SW 1271 (cell line): ENCODE measurements around the gene BRD7.

Source experiments
- DNase-seq, 2 experiments: peaks; one replicate each; lab custom pipeline; 2025; lab: John Stamatoyannopoulos, UW

The BRD7 gene

DNA sequence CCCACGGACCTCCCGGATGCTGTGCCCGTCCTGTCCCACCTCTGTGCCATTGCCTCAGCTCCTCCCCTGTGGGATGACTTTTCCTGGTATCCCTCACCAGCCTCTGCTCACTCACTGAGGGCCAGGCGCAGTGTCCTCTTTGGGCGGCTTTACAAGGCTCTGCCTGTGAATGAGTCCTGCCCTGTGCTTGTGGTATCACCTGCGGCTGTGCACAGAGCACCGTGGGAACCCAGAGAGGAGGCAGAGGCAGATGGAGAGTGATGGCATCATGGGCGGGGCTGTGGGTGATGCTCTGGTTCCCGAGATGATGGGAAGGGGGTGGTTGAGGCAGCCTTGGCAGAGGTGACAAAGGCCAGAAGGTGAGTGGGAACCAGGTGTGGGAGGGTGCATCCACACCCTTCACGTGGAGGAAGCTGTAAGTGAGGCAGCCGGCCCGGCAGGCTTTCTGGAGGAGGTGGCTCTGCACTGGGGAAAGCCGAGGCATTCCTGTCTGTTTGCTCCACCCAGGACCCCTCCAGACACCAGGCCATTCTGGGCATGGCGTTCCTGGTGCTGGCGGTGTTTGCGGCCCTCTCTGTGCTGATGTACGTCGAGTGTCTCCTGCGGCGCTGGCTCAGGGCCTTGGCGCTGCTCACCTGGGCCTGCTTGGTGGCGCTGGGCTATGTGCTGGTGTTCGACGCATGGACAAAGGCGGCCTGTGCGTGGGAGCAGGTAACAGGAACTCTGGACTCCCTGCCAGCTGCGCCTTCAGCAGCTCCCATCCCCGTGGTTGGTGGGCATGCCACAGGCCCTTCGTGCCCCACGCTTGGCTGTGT lies 78.6 kb downstream of the BRD7 start:
- no peak for DNase-seq

DNA sequence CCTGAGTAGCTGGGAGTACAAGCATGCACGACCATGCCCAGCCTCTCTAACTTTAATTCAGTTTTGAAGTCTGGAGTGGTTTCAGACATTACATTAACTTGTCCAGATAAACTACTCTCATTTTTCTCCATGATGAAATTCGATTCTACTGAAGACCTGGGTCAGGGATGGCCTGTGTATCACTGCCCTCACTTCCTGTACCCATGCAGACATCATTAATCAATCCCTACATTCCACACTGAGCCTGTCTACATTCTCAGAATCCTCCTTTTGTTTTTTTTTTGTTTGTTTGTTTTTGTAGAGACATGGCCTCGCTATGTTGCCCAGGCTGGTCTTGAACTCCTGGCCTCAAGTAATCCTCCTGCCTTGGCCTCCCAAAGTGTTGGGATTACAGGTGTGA lies 79.9 kb downstream of the BRD7 start:
- no peak for DNase-seq

DNA sequence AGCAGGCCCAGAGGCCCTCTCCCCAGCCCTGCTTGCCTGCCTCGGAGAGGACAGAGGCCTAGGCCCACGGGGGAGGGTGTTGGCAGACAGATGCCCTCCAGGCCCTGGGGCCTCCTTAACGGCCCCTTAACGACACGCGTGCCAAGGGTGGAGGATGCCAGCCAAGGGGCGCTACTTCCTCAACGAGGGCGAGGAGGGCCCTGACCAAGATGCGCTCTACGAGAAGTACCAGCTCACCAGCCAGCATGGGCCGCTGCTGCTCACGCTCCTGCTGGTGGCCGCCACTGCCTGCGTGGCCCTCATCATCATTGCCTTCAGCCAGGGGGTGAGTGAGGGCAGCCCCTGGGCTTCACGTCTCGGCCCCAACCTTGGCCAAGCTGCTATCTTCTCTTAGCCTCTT lies 80.8 kb downstream of the BRD7 start:
- no peak for DNase-seq

DNA sequence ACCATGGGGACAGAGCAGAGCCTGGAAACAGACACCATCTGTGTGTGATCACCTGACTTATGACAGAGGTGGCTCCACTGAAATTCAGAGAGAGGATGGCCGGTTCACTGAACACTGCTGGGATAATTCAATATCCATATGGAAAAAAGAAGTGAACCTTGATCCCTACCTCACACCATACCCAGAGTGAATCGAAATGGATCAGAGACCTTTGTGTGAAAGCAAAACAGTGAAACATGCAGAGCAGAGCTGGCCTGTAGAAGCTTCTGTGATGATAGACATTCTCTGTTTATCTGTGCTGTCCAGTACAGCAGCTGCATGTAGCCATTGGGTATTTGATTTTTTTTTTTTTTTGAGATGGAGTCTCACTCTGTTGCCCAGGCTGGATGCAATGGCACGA lies 82.1 kb downstream of the BRD7 start:
- no peak for DNase-seq

DNA sequence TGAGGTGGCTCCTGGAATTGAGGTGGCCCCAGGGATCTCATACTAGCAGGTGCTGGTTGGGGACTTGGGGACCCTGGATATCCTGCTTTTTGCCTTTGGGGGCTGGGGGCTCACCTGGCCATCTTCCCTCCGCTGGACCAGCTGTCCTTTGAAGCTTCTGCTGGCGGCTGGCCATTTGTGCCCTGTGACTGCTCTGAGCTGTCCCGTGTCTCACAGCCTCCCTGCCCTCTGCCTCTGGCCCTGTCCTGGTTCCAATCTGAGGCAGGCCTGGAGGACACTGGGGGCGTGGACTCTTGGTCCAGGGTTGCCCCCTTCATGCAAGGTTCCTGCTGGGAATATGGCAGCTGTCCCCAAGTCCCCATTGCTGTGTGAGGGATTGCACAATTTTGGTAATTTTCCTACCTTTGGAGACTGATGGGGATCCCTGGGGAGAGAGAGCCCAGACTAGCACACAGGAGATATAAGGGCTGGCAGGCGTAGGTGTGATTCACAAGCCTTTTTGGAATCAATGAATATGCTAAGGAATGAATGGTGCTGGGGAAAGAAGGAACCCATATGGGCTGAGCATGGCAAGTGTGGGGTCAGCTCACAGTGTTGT lies 83.3 kb downstream of the BRD7 start:
- DNase-seq, result no peak

DNA sequence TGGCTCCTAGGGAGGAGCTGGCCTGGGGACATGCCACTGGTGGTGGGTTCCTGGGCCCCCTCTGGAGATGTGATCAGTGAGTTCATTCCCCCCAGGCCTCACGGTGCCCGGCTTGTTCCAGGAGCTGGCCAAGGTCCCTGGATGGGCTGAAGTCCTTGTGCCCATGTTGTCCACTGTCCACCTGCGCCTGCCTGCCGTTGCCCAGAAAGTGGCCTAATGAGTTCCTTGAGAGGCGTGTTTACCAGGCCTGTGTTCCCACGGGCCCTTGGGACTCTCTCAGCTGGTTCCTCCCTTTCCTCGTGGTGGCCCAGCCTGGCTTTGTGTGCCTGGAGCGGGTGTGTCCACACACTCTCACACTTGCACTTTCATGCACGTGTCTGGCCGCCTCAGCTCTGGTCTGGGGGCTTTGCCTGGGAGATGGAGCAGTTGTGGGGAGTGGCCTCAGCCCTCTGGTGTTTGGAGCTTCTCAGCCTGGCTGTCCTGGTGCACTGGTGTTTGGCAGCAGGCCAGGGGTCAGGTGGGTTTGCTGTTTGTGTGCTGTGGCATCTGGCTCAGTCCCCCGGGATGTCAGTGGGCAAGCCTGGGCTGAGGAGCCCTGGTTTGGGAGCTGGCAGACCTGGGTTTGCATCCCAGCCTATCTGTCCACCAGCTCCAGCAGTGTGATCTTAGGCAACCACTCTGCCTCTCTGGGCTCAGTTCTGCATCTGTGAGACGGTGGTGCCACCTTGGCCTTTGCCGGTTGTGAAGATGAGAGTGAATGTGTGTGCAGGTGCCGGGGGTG lies 84.5 kb downstream of the BRD7 start:
- no peak for DNase-seq

DNA sequence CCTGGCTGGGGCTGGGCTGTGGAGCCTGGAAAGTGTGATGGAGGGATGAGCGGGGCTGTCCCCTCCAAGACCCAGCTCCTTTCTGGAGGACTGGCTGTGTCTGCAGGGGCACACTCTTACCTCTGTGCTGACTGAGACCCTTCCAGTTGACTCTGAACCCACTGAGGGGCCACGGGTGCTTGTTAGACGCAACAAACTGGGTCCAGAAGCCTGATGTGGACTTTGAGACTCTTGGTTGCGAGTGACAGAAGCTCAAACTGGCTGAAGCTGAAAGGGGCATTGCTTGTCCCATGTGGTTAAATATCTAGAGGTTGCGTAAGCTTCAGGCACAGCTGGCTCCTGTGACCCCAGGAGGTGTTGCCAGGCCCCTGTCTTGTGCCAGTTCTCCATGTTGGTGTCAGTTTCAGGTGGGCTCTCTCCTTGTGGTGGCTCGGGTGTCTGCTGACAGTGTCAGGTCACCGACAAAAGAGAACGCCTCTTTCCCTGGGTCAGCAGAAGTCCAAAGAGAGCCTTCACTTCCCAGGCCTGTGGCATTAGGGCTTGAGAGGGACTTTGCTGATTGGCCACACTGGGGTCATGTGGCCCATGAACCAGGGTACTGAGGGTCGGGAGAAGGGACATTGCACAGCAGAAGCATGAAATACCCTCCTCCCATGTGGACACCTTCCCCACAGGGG lies 85.7 kb downstream of the BRD7 start:
- DNase-seq, result no peak

DNA sequence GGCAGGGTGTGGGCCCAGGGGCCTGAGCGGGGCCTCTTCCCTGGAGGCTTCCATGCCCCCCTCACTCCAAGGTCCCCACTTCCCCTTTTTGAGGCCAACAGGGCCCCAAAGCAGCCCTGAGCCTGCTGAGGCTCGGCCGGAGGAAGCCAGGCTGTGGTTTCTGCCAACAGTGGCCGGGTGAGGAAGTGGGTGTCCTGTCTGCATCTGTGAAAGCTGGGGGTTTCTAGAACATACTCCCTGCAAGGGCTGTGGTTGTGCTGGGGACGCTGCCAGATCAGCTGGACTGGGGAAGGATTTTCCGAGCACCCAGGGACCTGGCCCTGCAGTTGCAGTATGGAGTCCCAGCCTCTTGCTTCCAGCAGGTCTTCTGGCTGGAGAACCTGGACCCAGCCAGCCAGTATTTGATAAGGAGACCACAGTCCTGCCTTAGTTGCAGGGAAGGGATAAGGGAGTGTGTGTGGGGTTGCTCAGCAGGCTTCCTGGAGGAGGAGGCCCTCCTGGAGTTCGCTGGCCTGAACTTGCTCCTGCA lies 86.7 kb downstream of the BRD7 start:
- DNase-seq, result no peak

DNA sequence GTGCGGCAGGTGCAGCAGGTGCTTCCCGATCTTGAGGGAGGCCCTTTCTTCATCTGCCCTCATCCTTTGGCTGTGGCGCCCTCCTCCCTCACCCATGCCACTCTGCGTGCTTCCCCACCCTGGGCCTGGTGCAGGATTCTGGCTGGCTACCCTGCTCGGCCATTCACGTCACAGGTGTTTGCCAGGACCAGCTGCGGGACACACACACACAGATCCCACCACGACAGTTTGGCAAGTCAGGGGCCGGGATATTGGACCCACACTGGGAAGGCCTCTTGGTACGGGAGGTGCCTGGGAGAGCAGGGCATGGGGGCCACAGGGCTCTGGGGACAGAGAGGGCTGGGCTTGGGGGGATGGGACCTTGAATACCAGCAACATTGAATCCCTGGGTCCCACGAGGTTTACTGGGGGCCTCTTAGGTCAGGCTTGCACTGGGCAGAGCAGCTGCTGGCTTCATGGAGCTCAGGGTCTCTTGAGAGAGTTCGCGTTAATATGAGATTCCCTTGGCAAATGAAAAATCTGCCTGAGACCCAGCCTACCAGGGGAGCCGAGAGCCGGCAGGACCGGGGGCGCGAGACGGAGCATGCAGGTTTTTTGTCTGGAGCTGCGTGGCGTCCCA lies 87.3 kb downstream of the BRD7 start:
- no peak for DNase-seq

DNA sequence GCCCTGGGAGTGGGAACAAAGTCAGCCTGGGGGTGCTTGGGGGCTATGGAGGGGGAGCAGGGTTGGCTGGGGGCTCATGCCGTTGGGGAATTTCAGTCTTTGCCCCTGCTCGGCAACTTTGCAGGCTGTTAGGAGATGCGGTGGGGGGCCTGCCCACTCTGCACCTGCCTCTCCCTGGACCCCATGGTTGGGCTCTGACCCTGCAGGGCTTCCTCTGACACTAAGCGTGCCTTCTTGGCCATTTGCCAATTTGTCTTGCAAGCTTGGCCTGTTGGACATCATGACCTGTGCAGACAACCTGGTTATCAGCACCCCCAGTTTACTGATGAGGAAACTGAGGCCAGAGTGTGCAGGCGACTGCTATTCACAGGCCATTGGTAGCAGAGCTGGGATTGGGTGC lies 87.9 kb downstream of the BRD7 start:
- DNase-seq, result no peak

DNA sequence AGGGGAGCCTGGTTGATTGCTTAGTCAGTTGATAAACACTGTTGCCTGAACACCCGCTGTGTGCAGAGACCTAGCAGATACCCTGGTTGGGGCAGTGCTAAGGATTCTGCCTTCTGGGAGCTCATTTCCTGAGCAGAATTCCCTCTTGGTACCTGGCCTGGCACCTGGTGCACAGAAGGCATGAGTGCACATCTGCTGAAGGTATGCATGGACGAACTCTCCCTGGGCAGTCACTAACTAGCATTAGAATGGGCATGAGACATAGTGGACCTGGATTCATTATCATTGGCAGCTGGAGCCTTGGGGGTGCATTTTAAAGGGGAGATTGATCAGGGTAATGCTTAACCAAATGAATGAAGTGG lies 89.3 kb downstream of the BRD7 start:
- no peak for DNase-seq

DNA sequence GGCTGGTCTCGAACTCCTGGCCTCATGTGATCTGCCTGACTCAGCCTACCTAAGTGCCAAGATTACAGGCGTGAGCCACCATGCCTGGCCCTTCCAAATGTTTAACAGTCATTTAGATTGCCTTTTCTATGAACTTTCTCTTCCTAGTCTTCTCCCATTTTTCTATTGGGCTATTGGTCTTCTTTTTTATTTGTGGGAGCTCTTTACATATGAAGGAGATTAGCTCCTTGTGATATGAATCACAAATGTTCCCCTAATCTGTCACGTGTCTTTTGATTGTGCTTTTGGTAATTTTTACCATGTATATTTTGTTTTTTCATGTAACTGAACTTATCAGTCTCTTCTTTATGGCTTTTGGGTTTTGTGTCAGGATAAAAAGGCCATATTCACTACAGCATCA lies 90.5 kb downstream of the BRD7 start:
- no peak for DNase-seq

DNA sequence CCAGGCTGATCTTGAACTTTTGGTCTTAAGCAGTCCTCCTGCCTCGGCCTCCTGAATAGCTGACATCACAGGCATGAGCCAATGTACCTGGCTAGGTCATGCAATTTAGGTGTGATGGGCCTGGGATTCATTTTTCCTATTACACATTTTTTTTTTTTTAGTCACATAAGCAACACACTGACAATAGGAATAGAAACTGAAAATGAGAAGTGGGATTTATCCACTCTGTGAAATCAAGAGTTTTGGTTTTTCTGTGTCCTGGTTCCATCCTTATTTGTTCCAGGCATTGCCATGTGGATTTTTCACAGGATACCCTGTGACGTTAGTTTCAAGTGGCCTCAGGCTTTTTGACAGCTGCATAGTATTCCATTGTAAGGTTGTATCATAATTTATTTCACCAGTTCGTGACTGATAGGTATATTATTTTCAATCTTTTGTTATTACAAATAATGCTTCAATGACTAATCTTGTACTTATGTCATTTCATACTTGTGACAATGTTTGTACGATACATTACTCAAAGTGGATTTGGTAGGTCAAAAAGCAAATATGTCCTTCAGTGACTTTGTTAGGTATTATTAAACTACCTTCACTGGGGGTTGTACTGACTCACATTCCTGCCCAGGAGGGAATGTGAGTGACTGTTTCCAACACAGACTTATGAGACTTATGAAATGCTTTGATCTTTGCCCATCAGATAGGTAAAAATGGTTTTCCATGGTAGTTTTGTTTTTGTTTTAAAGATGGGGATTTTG lies 91.8 kb downstream of the BRD7 start:
- DNase-seq, result no peak

DNA sequence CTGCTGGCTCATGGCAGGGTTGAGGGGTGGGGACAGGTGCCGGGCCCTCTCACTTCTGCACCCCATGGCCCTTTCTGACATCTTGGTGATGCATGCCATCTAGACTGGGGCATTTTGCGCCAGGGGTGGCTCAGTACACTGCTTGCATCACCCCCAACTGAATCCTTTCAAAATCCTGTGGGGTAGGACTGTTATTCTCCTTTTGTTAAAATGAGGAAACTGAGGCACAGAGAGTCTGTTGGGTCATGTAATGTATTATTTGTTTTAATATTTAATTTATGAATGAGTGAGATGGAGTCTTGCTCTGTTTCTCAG lies 92.5 kb downstream of the BRD7 start:
- no peak for DNase-seq

DNA sequence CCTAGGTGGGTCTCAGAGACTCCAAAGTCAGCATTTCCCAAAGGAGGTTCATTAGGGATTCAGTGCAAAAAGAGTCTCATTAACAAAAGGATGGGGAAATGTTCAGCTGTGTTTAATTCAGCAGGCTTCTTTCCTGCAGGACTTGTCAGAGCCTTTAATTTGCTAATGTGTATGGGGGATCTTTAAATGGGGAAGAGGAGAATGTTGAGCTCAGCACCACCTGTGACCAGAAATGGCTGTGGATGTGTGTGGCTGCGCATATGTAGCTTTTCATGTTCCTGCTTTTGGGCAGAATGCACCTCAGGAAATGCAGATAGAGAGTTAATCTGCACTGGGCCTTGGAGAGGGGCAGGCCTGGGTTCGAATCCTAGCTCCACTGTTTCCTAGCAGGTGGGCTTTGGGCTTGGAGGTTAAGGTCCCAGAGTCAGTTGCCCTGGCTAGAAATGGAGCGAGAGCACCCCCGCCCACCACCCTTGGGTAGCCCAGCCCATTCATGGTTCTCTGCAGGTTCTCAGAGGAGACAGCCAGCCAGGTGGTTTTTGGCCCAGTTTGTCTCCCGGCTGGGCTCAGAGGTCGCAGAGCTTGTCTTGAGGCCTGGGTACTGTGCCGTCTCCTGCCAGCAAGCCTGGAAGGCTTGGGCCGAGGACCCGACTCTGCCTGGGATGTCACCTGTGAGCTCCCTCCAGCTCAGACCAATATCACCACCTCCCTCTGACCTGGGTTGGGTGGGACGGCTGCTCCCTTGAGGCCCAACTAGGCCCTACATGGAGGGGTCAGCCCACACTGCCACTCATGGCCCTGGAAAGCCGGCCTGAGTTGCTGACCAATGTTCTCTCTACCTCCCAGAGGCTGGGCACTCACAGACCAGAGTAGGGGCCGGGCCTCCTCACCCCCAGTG lies 93.1 kb downstream of the BRD7 start:
- DNase-seq, result no peak

DNA sequence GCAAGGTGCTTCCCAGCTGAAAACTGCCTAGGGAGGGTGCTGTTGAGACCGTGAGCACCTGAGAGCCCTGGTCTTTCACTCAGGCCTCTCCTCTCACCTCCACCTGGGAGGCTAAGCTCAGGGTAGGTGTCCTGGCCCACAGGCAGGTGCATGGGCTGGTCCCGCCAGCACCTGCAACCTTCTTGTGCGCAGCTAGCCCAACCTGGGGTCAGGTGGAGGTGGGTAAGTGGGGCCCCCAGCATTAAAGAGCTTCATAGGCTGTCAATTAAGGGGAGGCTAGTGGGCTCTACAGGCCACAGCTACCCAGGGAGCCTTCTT lies 93.7 kb downstream of the BRD7 start:
- no peak for DNase-seq

DNA sequence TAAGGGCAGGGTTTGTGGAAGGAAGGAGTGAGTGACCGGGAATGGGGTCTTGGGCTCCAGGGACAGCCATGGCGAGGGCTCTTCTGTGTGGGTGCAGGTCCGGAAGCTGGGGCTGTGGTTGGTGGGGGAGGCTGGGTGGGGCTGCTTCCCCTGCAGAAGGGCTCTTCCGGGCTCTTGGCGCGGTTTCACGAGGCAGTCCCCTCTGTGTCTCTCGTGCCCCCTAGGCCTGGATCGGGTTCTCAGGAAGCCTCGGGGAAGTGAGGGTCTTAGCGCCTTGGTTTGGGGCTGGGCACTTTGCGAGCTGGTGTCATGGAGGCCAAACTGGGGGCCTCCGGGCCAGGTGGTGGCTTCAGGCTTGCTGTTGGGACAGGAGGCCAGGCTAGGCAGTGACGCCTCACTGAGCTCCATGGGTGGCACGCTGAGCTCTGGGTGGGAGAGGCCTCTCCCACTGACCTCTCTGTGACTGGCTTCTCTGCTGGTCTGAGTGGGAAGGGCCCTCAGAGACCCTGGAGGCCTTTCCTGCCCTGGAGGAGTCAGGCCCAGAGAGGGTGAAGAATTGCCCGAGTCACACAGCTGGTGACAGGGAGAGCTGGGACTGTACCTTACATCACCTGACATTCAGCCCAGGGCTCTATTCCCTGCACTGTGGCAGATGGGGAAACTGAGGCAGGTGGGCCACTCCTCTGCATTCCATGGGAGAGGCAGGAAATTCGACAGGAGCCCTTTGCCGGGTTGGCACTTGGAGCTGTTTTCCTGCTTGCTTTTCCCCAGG lies 94.3 kb downstream of the BRD7 start:
- no peak for DNase-seq

DNA sequence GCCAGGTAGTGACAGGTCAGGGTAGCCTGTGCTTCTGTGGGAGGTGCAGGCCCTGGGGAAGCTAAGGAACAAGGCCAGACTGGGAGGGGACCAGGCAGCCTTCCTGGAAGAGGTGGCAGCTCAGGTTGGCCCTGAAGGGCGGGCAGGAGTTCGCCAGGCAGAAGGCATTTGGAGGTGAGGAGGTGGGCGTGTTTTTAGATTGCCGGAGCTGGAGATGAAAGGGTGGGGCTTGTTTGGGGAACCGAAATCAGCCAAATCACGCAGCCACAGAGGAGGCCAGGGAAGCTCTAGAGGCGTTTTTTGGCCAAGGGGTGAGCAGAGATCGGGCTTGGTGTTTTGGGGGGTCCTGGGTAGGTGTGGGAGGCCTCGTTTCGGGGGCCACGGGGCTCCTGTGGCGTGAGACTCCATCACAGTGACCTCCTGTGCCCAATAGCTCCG lies 94.9 kb downstream of the BRD7 start:
- no peak for DNase-seq

DNA sequence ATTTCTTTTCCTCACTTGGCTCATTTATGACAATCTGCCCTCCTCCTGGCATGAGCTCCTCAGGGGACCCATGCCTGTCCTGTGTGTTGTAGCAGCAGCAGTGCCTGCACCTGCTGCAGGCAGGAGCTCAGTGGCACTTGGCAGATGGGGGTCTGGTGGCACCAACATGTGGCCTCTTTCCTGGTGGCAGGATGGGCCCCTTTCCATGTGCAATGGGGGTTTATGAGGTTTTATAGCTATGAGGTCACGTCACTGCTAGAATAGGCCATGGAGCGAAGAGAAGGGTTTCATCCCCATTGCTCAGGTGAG lies 95.5 kb downstream of the BRD7 start:
- no peak for DNase-seq
